Measurements from ENCODE around the gene KRT5.

KRT5 gene

GRCh38 chr12:52519387-52519703 lies 849 bp downstream of the KRT5 start:
- DNase-seq = no peak
- Histone ChIP-seq H3K4me1 (peaks cover 0 to 41% (median 23%) of the 10 kb centered on the region in 4 donors), H3K27ac (no peak overlapping the region), H3K9me3 (no peaks in the 10 kb centered on the region), H3K36me3 (no peaks in the 10 kb centered on the region), H3K27me3 (no peaks in the 10 kb centered on the region), H3K4me3 (no peak overlapping the region)
- no peak for TF ChIP-seq CTCF (IDR thresholded peaks at IDR 0.05)
- intact Hi-C loops (cut with DNase I; ENCODE audit: low total_unique reads) = no loop called here

GRCh38 chr12:52518574-52519386 lies 1.4 kb downstream of the KRT5 start:
- intact Hi-C loops (cut with DNase I; ENCODE audit: low total_unique reads) = no loop called here
- H3K27ac ChIP-seq = no peak overlapping the region
- no peak overlapping the region for H3K4me3 ChIP-seq
- H3K4me1 ChIP-seq = peaks cover 0 to 43% (median 21%) of the 10 kb centered on the region in 4 donors
- H3K27me3 ChIP-seq = no peaks in the 10 kb centered on the region
- no peak for TF ChIP-seq CTCF (IDR thresholded peaks at IDR 0.05)
- H3K36me3 ChIP-seq = no peaks in the 10 kb centered on the region
- DNase-seq = no peak
- H3K9me3 ChIP-seq = no peaks in the 10 kb centered on the region

- DNase-seq = no peak
- Histone ChIP-seq H3K9me3 (no peaks in the 10 kb centered on the region), H3K4me1 (peaks cover 0 to 42% (median 20%) of the 10 kb centered on the region in 4 donors), H3K27me3 (no peaks in the 10 kb centered on the region), H3K27ac (no peak overlapping the region), H3K4me3 (no peak overlapping the region), H3K36me3 (no peaks in the 10 kb centered on the region)
- intact Hi-C loops (cut with DNase I; ENCODE audit: low total_unique reads) = no loop called here
- TF ChIP-seq CTCF (IDR thresholded peaks at IDR 0.05) = no peak
Measured at GRCh38 chr12:52517888-52518287, 2.3 kb downstream of the KRT5 start.

GRCh38 chr12:52517005-52517835 lies 3.0 kb downstream of the KRT5 start:
- no peaks in the 10 kb centered on the region for H3K27me3 ChIP-seq
- DNase-seq = no peak
- intact Hi-C loops (cut with DNase I; ENCODE audit: low total_unique reads) = no loop called here
- no peak for TF ChIP-seq CTCF (IDR thresholded peaks at IDR 0.05)
- H3K4me1 ChIP-seq = peaks cover 0 to 35% (median 14%) of the 10 kb centered on the region in 4 donors
- H3K27ac ChIP-seq = no peak overlapping the region
- no peaks in the 10 kb centered on the region for H3K9me3 ChIP-seq
- H3K36me3 ChIP-seq = no peaks in the 10 kb centered on the region
- H3K4me3 ChIP-seq = no peak overlapping the region

- TF ChIP-seq CTCF (IDR thresholded peaks at IDR 0.05) = no peak
- Histone ChIP-seq H3K36me3 (no peaks in the 10 kb centered on the region), H3K4me3 (no peak overlapping the region), H3K27me3 (no peaks in the 10 kb centered on the region), H3K4me1 (peaks cover 0 to 25% (median 8%) of the 10 kb centered on the region in 4 donors), H3K27ac (no peak overlapping the region), H3K9me3 (no peaks in the 10 kb centered on the region)
- no peak for DNase-seq
- intact Hi-C loops (cut with DNase I; ENCODE audit: low total_unique reads) = no loop called here
Measured at GRCh38 chr12:52515927-52516831, 4.0 kb downstream of the KRT5 start.

Data from tibial artery (tissue), 4 donors.